Stimulated activated CD4-positive, alpha-beta T cell treated with anti-CD3 and anti-CD28 coated beads, Interleukin-12 subunit alpha, Interleukin-12 subunit beta, amount 100 ng/mL, for 24 hours (primary cell): ENCODE measurements around the gene ADGRF1.
"Not testable (repeated sequence)": the region's sequence is repeated elsewhere in the genome, so short reads cannot be mapped to it uniquely, and the experiment has no call there.

Experiments used
- DNase-seq, 2 experiments: peaks; one replicate each; pipeline ENCODE4 v3.0.0-alpha.2; 2020; ENCODE audit warnings: low read depth in 2 of 2

The ADGRF1 gene

GRCh38 chr6:47022191-47022590, 19.9 kb downstream of the ADGRF1 start:
- no peak for DNase-seq

GRCh38 chr6:47019941-47020340, 22.2 kb downstream of the ADGRF1 start:
- no peak for DNase-seq

- DNase-seq = no peak
Measured at GRCh38 chr6:47016909-47017308, 25.2 kb downstream of the ADGRF1 start.

- no peak for DNase-seq
Measured at GRCh38 chr6:47016261-47016660, 25.9 kb downstream of the ADGRF1 start.

- no peak for DNase-seq
Measured at GRCh38 chr6:47014401-47014800, 27.7 kb downstream of the ADGRF1 start.

GRCh38 chr6:47009583-47009982, 32.5 kb downstream of the ADGRF1 start:
- DNase-seq = no peak

GRCh38 chr6:47008397-47008763, 33.8 kb downstream of the ADGRF1 start:
- DNase-seq = no peak

GRCh38 chr6:47007657-47008396, 34.3 kb downstream of the ADGRF1 start:
- no peak for DNase-seq

GRCh38 chr6:47005486-47005885, 36.6 kb downstream of the ADGRF1 start:
- DNase-seq = no peak

- no peak for DNase-seq
Measured at GRCh38 chr6:47004463-47004862, 37.7 kb downstream of the ADGRF1 start.

GRCh38 chr6:47000842-47001241, 41.3 kb downstream of the ADGRF1 start:
- no peak for DNase-seq

GRCh38 chr6:46998436-46999017, 43.6 kb downstream of the ADGRF1 start:
- no peak for DNase-seq

GRCh38 chr6:46997646-46998045, 44.5 kb downstream of the ADGRF1 start:
- no peak for DNase-seq

GRCh38 chr6:46996860-46997641, 45.1 kb downstream of the ADGRF1 start:
- DNase-seq = no peak

GRCh38 chr6:46994933-46995332, 47.2 kb downstream of the ADGRF1 start:
- no peak for DNase-seq

- DNase-seq = no peak
Measured at GRCh38 chr6:46993846-46994245, 48.3 kb downstream of the ADGRF1 start.

GRCh38 chr6:46992391-46992790, 49.7 kb downstream of the ADGRF1 start:
- DNase-seq = not testable (repeated sequence)

- not testable (repeated sequence) for DNase-seq
Measured at GRCh38 chr6:46990818-46991510, 51.2 kb downstream of the ADGRF1 start.

- no peak for DNase-seq
Measured at GRCh38 chr6:46990031-46990644, 52.0 kb downstream of the ADGRF1 start.

GRCh38 chr6:46989398-46989797, 52.7 kb downstream of the ADGRF1 start:
- no peak for DNase-seq

- no peak for DNase-seq
Measured at GRCh38 chr6:46985943-46986342, 56.2 kb downstream of the ADGRF1 start.

GRCh38 chr6:46983007-46983411, 59.1 kb downstream of the ADGRF1 start:
- no peak for DNase-seq
